Panc1 (cell line): Measurements from ENCODE around the gene SDK1. TPM values are rescaled to one million over a fixed set of nuclear protein-coding genes. Genes with fewer than 3 reads are reported as not detected.

Experiments
- ATAC-seq: fragments of 200-7000 bp; cut with Tn5 transposase; 2 replicates; pipeline ENCODE4 v1.9.1; 2020; ENCODE audit warnings: mild to moderate bottlenecking, moderate library complexity
- BruUV-seq: library from RNA; stranded (reverse); fragments of 400-500 nt; replicated peaks from 2 replicates; lab custom pipeline; 2021; lab: Mats Ljungman, UMichigan
- CTCF ChIA-PET: fragments of 300-600 bp; sonication (Branson Sonifier 250); formaldehyde crosslinking; loops from one replicate; lab custom pipeline; 2022; ENCODE audit warnings: antibody characterized with exemption; lab: Charles Lee
- POLR2A ChIA-PET: fragments of 300-600 bp; sonication (Branson Sonifier 250); formaldehyde crosslinking; loops from one replicate; lab custom pipeline; 2022; ENCODE audit warnings: antibody characterized with exemption; lab: Charles Lee
- DNase-seq: peaks from one replicate; pipeline ENCODE4 v3.0.0-alpha.2; 2010; ENCODE audit warnings: low read depth, low spot score
- H3K27ac ChIP-seq: 2 replicates; pipeline ENCODE4 v1.5.1; 2011; ENCODE audit warnings: mild to moderate bottlenecking, low read length, inconsistent platforms
- H3K27me3 ChIP-seq: fragments of 200-500 bp; sonication (Bioruptor generic); 2 replicates; pipeline ENCODE4 v1.6.0; 2014; ENCODE audit warnings: low read length, inconsistent platforms; ENCODE audit not compliant: control insufficient read depth, insufficient read depth
- H3K36me3 ChIP-seq: fragments of 200-500 bp; sonication (Bioruptor generic); 2 replicates; pipeline ENCODE4 v1.5.1; 2014; ENCODE audit warnings: inconsistent platforms, mild to moderate bottlenecking, low read length, moderate library complexity; ENCODE audit not compliant: control insufficient read depth, insufficient read depth
- H3K4me1 ChIP-seq: 2 replicates; pipeline ENCODE4 v1.5.1; 2011; ENCODE audit warnings: inconsistent platforms, mild to moderate bottlenecking, low read length, moderate library complexity; ENCODE audit not compliant: control insufficient read depth, insufficient read depth
- H3K4me3 ChIP-seq, 2 experiments: 2 replicates each; pipeline ENCODE4 v1.5.1; 2011 to 2012; ENCODE audit warnings: low read depth in 2 of 2, low read length in 2 of 2, mild to moderate bottlenecking in 2 of 2, inconsistent platforms in 1 of 2, moderate library complexity in 1 of 2
- H3K9me3 ChIP-seq: fragments of 200-500 bp; sonication (Bioruptor generic); 2 replicates; pipeline ENCODE4 v1.5.1; 2014; ENCODE audit warnings: low read depth, mild to moderate bottlenecking, inconsistent platforms, low read length, moderate library complexity; ENCODE audit not compliant: control insufficient read depth, insufficient read depth
- POLR2AphosphoS5 ChIP-seq: IDR thresholded peaks from 2 replicates; pipeline ENCODE4 v1.6.1; 2012; ENCODE audit warnings: mild to moderate bottlenecking, low read depth, low read length, moderate library complexity
- SIN3A ChIP-seq: IDR thresholded peaks from 2 replicates; pipeline ENCODE4 v1.6.1; 2012; ENCODE audit warnings: low read depth, mild to moderate bottlenecking, low read length, moderate library complexity, borderline replicate concordance; ENCODE audit not compliant: insufficient read depth
- TCF7L2 ChIP-seq: IDR thresholded peaks from 2 replicates; pipeline ENCODE4 v1.6.1; 2011; ENCODE audit warnings: mild to moderate bottlenecking, low read depth, low read length, inconsistent platforms
- in situ Hi-C: cut with HindIII; loops from 2 replicates; pipeline ENCODE4 v1.10.0; 2016; ENCODE audit warnings: low sequenced_read_pairs, low pct_unique_long_range_greater_than_20kb
- intact Hi-C: fragments of 100-400 bp; cut with micrococcal nuclease; formaldehyde crosslinking; loops from one replicate; pipeline ENCODE4 v1.10.0; 2022; ENCODE audit not compliant: unreplicated experiment
- total RNA-seq: library from RNA; stranded (reverse); gene quantifications from one replicate; pipeline ENCODE4 v1.2.1, GENCODE V29; 2021; ENCODE audit not compliant: unreplicated experiment
- TF ChIP-seq, protein P1 (sequence below), 2 experiments: IDR thresholded peaks; 2 replicates each; pipeline ENCODE4 v1.6.1; 2011 to 2012; ENCODE audit warnings: low read depth in 2 of 2, control low read depth in 1 of 2, low read length in 1 of 2, mild to moderate bottlenecking in 1 of 2, moderate library complexity in 1 of 2; ENCODE audit not compliant: insufficient read depth in 1 of 2
- TF ChIP-seq, protein P2 (sequence below): fragments of 450-650 bp; IDR thresholded peaks from 2 replicates; pipeline ENCODE4 v1.5.1; 2017; ENCODE audit warnings: mild to moderate bottlenecking

Gene SDK1
- total RNA-seq, 1 experiment from 2014 or later = 47.4 TPM

GRCh38 chr7:4270941-4271715 is 970.1 kb downstream of the SDK1 start:
- POLR2A ChIA-PET = no interaction called here
- no TSS peak for BruUV-seq
- ATAC-seq = 0 out of 2 replicates have a peak, but pooled peaks have one; percentile 16
- no peak for TF ChIP-seq TCF7L2
- TF ChIP-seq, protein P1, sequence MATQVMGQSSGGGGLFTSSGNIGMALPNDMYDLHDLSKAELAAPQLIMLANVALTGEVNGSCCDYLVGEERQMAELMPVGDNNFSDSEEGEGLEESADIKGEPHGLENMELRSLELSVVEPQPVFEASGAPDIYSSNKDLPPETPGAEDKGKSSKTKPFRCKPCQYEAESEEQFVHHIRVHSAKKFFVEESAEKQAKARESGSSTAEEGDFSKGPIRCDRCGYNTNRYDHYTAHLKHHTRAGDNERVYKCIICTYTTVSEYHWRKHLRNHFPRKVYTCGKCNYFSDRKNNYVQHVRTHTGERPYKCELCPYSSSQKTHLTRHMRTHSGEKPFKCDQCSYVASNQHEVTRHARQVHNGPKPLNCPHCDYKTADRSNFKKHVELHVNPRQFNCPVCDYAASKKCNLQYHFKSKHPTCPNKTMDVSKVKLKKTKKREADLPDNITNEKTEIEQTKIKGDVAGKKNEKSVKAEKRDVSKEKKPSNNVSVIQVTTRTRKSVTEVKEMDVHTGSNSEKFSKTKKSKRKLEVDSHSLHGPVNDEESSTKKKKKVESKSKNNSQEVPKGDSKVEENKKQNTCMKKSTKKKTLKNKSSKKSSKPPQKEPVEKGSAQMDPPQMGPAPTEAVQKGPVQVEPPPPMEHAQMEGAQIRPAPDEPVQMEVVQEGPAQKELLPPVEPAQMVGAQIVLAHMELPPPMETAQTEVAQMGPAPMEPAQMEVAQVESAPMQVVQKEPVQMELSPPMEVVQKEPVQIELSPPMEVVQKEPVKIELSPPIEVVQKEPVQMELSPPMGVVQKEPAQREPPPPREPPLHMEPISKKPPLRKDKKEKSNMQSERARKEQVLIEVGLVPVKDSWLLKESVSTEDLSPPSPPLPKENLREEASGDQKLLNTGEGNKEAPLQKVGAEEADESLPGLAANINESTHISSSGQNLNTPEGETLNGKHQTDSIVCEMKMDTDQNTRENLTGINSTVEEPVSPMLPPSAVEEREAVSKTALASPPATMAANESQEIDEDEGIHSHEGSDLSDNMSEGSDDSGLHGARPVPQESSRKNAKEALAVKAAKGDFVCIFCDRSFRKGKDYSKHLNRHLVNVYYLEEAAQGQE (IDR thresholded peaks at IDR 0.05; ENCODE audit: insufficient read depth in 1 of 2, low read depth in 2 of 2, low read length in 1 of 2) = no peak
- TF ChIP-seq SIN3A = no peak
- TF ChIP-seq POLR2AphosphoS5 = no peak
- TF ChIP-seq, protein P2, sequence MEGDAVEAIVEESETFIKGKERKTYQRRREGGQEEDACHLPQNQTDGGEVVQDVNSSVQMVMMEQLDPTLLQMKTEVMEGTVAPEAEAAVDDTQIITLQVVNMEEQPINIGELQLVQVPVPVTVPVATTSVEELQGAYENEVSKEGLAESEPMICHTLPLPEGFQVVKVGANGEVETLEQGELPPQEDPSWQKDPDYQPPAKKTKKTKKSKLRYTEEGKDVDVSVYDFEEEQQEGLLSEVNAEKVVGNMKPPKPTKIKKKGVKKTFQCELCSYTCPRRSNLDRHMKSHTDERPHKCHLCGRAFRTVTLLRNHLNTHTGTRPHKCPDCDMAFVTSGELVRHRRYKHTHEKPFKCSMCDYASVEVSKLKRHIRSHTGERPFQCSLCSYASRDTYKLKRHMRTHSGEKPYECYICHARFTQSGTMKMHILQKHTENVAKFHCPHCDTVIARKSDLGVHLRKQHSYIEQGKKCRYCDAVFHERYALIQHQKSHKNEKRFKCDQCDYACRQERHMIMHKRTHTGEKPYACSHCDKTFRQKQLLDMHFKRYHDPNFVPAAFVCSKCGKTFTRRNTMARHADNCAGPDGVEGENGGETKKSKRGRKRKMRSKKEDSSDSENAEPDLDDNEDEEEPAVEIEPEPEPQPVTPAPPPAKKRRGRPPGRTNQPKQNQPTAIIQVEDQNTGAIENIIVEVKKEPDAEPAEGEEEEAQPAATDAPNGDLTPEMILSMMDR = no peak
- intact Hi-C loops = no loop called here
- Histone ChIP-seq H3K36me3 (no peaks in the 10 kb centered on the region), H3K4me3 (no peak overlapping the region), H3K27ac (no peak overlapping the region), H3K27me3 (no peaks in the 10 kb centered on the region), H3K4me1 (no peaks in the 10 kb centered on the region), H3K9me3 (no peaks in the 10 kb centered on the region)
- in situ Hi-C loops = no loop called here
- DNase-seq = no peak
- CTCF ChIA-PET = no interaction called here

- H3K9me3 ChIP-seq = no peaks in the 10 kb centered on the region
- H3K27ac ChIP-seq = no peak overlapping the region
- no peak for DNase-seq
- ATAC-seq = no peak
- no peaks in the 10 kb centered on the region for H3K4me1 ChIP-seq
- in situ Hi-C loops = no loop called here
- intact Hi-C loops = no loop called here
- ChIA-PET CTCF (no interaction called here), POLR2A (no interaction called here)
- H3K27me3 ChIP-seq = no peaks in the 10 kb centered on the region
- no peak for TF ChIP-seq POLR2AphosphoS5
- no peak for TF ChIP-seq SIN3A
- TF ChIP-seq TCF7L2 = no peak
- TF ChIP-seq, protein P1 (IDR thresholded peaks at IDR 0.05; ENCODE audit: insufficient read depth in 1 of 2, low read depth in 2 of 2, low read length in 1 of 2) = no peak
- TF ChIP-seq, protein P2 = no peak
- H3K36me3 ChIP-seq = no peaks in the 10 kb centered on the region
- H3K4me3 ChIP-seq = no peak overlapping the region
- no TSS peak for BruUV-seq
Observed at GRCh38 chr7:4271716-4272015, 970.6 kb downstream of the SDK1 start.
